ENCODE measurements around the gene GRK2.

- no peak for TF ChIP-seq CTCF (IDR thresholded peaks at IDR 0.05)
- no peak for TF ChIP-seq POLR2AphosphoS5 (IDR thresholded peaks at IDR 0.05)
- TF ChIP-seq POLR2A (IDR thresholded peaks at IDR 0.05): no peak
- no peak for TF ChIP-seq EP300 (IDR thresholded peaks at IDR 0.05)
These were observed 5.9 kb upstream of the GRK2 start for GRCh38 chr11:67260406-67260805.
